Heart right ventricle (tissue), 16 donors: ENCODE measurements around the gene MUC22. TPM values are rescaled to one million over a fixed set of nuclear protein-coding genes. Genes with fewer than 3 reads are reported as not detected.
A peak's percentile ranks its signal among the peaks of the same experiment; 100 is the strongest.
"Not testable (repeated sequence)": the region's sequence is repeated elsewhere in the genome, so short reads cannot be mapped to it uniquely, and the experiment has no call there.

Experiments used
- ATAC-seq, 8 donors: fragments of 200-7000 bp; cut with Tn5 transposase; one replicate each; pipeline ENCODE4 v1.9.1; 2020; ENCODE audit warnings: mild to moderate bottlenecking in 8 of 8, moderate library complexity in 8 of 8, moderate number of reproducible peaks in 1 of 8
- DNase-seq, 2 donors: peaks; one replicate each; pipeline ENCODE4 v3.0.0-alpha.2; 2020
- H3K27ac ChIP-seq, 10 donors: fragments of 200-600 bp; sonication (generic) in 2 of 10; one replicate each; pipeline versions ENCODE4 v1.5.0 to v1.8.0; 2020 to 2022; ENCODE audit warnings: mild to moderate bottlenecking in 3 of 10
- H3K27me3 ChIP-seq, 7 donors: fragments of 200-600 bp; one replicate each; pipeline ENCODE4 v1.8.0; 2021 to 2022; ENCODE audit warnings: mild to moderate bottlenecking in 2 of 7
- H3K36me3 ChIP-seq, 9 donors: fragments of 200-600 bp; sonication (generic) in 1 of 9; one replicate each; pipeline versions ENCODE4 v1.5.0 to v1.8.0; 2020 to 2022; ENCODE audit warnings: mild to moderate bottlenecking in 2 of 9
- H3K4me1 ChIP-seq, 9 donors: fragments of 200-600 bp; sonication (generic) in 1 of 9; one replicate each; pipeline versions ENCODE4 v1.5.0 to v1.8.0; 2020 to 2022; ENCODE audit warnings: mild to moderate bottlenecking in 4 of 9
- H3K4me3 ChIP-seq, 10 donors: fragments of 200-600 bp; sonication (generic) in 2 of 10; one replicate each; pipeline versions ENCODE4 v1.5.0 to v1.8.0; 2020 to 2022; ENCODE audit warnings: mild to moderate bottlenecking in 7 of 10, moderate library complexity in 2 of 10
- H3K9me3 ChIP-seq, 11 donors: fragments of 200-600 bp in 10 of 11; sonication (generic) in 2 of 11; one replicate each; pipeline versions ENCODE4 v1.5.0 to v1.8.0; 2013 to 2022; ENCODE audit warnings: mild to moderate bottlenecking in 2 of 11, control low read depth in 1 of 11, moderate library complexity in 1 of 11
- WGBS, 2 donors: extraction: QIAGEN DNeasy Blood & Tissue Kit; methylation state at CpG; one replicate each; pipeline ENCODE4 v1.1.7; 2013; ENCODE audit warnings: inconsistent platforms in 1 of 2; 5-methylcytosine and 5-hydroxymethylcytosine counted together
- intact Hi-C, 10 donors: fragments of 100-400 bp; cut with DNase I; formaldehyde crosslinking; loops; one replicate each; pipeline versions ENCODE4 v1.11.1 to v1.14.2; 2022
- polyA plus RNA-seq, 2 donors: library from polyadenylated mRNA; stranded (reverse); fragments of 200-250 nt; gene quantifications; one replicate each; pipeline ENCODE4 v1.2.3, GENCODE V29; 2013
- total RNA-seq, 10 donors: library from RNA; stranded (reverse); fragmentation: NEBNext Ultra II Directional in 3 of 10; extraction: Animal tissue kit (Norgen Biotek cat#: 25700) in 3 of 10; gene quantifications; one replicate each; pipeline versions ENCODE4 v1.2.1 to v1.2.4, GENCODE V29; 2021 to 2023
- TF ChIP-seq, protein P1 (sequence below), 9 donors: fragments of 200-600 bp; sonication (generic) in 2 of 9; IDR thresholded peaks; one replicate each; pipeline versions ENCODE4 v1.5.0 to v1.8.0; 2021 to 2022; ENCODE audit warnings: antibody characterized with exemption in 9 of 9, mild to moderate bottlenecking in 5 of 9, moderate library complexity in 1 of 9
- donor health status: Arrhythmogenic right ventricular cardiomyopathy.
- donor health status: ischemic (EF 13 %, LVEDD 7.1; RV severe dilation, severe dysfunction).
- donor health status: healthy with polysubstance abuse.
- donor health status: DM: no; HTN: yes; CAD: no.
- donor health status: DM: no; HTN: no; CAD: no.
- donor health status: ischemic (EF 25% LVEDD 6.9; RV normal size, moderate dysfunction).
- donor health status: ischemic (EF 25% LVEDD 5.7; RV mildly dilated, moderate dysfunction).
- donor health status: healthy.
- donor health status: DM: yes; HTN: yes; CAD: no.
- donor health status: Ischemic cardiomyopathy.
- donor health status: ischemic (EF 35%, LVEDD 5.7; RV mildly dilated, moderate dysfunction).
- donor health status: nonischemic (EF 11% LVEDD 7.7; RV severe dilation, severe dysfunction).
- donor health status: DM: yes; HTN: yes; CAD: no.
- donor health status: PGD.
- donor health status: ischemic (EF 29% LVEDD 5.4; RV normal size, mild dysfunction).
- donor health status: nonischemic (EF 23%, LVEDD 6.1; RV moderate dilation, normal function).

The MUC22 gene
- total and polyA plus RNA-seq, 12 donors: under 0.01 to 0.64 (median 0.24) TPM

DNA sequence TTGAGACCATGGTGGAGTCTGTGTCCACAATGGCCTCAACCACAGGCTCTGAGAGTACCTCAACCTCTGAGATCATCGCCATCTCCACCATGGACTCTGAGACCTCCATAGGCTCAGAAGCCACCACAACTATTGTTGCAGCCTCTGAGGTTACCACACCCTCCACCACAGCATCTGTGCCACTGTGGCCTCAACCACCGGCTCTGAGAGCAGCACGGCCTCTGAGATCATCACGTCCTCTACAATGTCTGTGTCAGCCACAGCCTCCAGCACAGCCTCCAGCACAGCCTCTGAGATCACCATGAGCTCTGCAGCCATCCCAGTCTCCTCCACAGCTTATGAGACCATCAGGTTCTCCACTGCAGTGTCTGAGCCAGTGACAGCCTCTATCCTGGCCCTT, 46.2 kb upstream of the MUC22 start:
- DNase-seq (no peak), ATAC-seq (no peak)
- no peak overlapping the region for H3K27ac ChIP-seq
- H3K27me3 ChIP-seq: peaks cover 0 to 24% (median under 1%) of the 10 kb centered on the region in 7 donors
- intact Hi-C loops: no loop called here
- H3K4me1 ChIP-seq: peaks cover 0 to 4% (median 0%) of the 10 kb centered on the region in 9 donors
- no peaks in the 10 kb centered on the region for H3K9me3 ChIP-seq
- TF ChIP-seq, protein P1, sequence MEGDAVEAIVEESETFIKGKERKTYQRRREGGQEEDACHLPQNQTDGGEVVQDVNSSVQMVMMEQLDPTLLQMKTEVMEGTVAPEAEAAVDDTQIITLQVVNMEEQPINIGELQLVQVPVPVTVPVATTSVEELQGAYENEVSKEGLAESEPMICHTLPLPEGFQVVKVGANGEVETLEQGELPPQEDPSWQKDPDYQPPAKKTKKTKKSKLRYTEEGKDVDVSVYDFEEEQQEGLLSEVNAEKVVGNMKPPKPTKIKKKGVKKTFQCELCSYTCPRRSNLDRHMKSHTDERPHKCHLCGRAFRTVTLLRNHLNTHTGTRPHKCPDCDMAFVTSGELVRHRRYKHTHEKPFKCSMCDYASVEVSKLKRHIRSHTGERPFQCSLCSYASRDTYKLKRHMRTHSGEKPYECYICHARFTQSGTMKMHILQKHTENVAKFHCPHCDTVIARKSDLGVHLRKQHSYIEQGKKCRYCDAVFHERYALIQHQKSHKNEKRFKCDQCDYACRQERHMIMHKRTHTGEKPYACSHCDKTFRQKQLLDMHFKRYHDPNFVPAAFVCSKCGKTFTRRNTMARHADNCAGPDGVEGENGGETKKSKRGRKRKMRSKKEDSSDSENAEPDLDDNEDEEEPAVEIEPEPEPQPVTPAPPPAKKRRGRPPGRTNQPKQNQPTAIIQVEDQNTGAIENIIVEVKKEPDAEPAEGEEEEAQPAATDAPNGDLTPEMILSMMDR (IDR thresholded peaks at IDR 0.05): no peak
- no peak overlapping the region for H3K4me3 ChIP-seq
- H3K36me3 ChIP-seq: no peaks in the 10 kb centered on the region
- WGBS, 2 donors: 79 to 88% methylated on average over 4 of the region's 4 CpGs

DNA sequence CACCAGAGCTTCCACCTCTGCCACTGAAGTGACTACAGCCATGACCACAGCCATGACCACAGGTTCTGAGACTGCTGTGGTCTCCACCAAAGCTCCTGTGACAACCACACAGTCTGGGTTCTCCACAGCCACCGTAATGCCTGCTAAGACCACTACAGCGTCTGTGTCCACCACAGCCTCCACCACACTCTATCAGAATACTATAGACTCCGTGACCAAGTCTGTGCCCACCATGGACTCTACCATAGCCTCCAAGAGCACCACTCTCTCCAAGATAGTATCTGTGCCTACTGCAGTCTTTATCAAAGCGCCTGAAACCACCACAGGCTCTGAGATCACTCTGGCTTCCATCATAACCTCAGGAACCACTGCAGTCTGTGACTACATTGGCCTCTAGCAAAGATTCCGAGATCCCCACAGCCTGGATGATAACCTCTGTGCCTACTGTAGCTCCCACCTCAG, 45.1 kb upstream of the MUC22 start:
- 74 to 85% methylated on average over 5 of the region's 5 CpGs for WGBS, 2 donors

DNA sequence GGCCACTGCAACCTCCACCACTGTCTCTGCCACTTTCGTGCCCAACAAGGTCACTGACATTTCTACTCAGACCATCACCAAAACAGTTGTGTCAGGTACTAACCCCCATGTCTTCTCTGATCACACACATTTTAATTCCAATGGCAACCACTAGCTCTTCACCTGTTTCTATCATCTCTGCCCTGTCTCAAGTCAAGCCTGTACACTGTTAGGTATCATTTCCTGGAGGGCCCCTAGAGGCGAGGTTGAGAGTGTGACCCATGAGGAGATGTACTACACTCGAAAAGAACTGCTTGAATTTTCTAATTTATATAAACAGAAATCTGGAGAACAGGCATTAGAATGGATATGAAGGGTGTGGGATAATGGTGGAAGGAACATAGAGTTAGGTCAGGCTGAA, 44.1 kb upstream of the MUC22 start:
- intact Hi-C loops: no loop called here
- H3K9me3 ChIP-seq: no peaks in the 10 kb centered on the region
- no peaks in the 10 kb centered on the region for H3K36me3 ChIP-seq
- TF ChIP-seq, protein P1 (IDR thresholded peaks at IDR 0.05): no peak
- H3K4me3 ChIP-seq: no peak overlapping the region
- peaks cover 0 to 4% (median 0%) of the 10 kb centered on the region in 9 donors for H3K4me1 ChIP-seq
- ATAC-seq (no peak), DNase-seq (no peak)
- peaks cover 0 to 11% (median 0%) of the 10 kb centered on the region in 7 donors for H3K27me3 ChIP-seq
- H3K27ac ChIP-seq: no peak overlapping the region
- 61 to 74% methylated on average over 3 of the region's 3 CpGs for WGBS, 2 donors

More for the DNA sequence above, 45.1 kb upstream of the MUC22 start:
- Histone ChIP-seq H3K36me3 (no peaks in the 10 kb centered on the region), H3K4me3 (no peak overlapping the region), H3K4me1 (peaks cover 0 to 4% (median 0%) of the 10 kb centered on the region in 9 donors), H3K9me3 (no peaks in the 10 kb centered on the region), H3K27me3 (peaks cover 0 to 14% (median 0%) of the 10 kb centered on the region in 7 donors), H3K27ac (no peak overlapping the region)
- ATAC-seq: no peak
- DNase-seq: no peak
- intact Hi-C loops: no loop called here
- TF ChIP-seq, protein P1 (IDR thresholded peaks at IDR 0.05): no peak

DNA sequence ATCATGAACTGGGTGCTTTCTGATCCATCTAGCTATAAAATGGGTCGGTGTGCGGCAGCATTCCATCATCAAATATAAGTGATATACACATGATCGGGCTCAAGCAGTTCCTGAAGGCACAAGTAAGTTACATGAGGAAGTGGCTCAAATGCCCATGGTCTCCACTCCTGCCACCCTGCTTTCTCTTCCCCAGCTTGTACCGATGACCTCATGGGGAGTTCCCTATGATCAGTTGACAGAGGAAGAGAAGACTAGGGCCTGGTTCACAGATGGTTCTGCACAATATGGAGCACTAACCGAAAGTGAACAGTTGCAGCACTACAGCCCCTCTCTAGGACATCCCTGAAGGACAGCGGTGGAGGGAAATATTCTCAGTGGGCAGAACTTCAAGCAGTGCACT, 41.1 kb upstream of the MUC22 start:
- DNase-seq: peak in 1 of 2 donors; percentile 12
- WGBS, 2 donors: 93 to 94% methylated on average over 6 of the region's 6 CpGs
- H3K4me1 ChIP-seq, H3K27ac ChIP-seq, H3K27me3 ChIP-seq, H3K9me3 ChIP-seq, ATAC-seq, H3K36me3 ChIP-seq, H3K4me3 ChIP-seq, intact Hi-C loops: not testable (repeated sequence)

DNA sequence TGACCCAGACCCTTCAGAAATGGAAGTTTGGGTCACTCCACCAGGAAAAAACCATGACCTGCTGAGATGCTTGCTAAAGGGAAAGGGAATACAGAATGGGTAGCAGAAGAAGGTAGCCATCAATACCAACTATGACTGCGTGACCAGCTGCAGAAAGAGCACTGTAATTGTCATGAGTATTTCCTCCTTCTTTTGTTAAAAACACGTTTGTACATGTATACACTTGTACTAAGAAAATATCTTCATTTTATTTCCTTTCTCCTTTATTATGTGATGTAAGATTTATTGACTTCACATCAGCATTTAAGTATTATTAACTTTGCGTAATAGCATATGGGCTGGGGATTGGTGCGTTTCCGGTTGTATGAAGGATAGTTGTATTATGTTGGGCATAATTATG, 39.3 kb upstream of the MUC22 start:
- Histone ChIP-seq H3K9me3 (no peaks in the 10 kb centered on the region), H3K27me3 (peaks cover 0 to 6% (median 0%) of the 10 kb centered on the region in 7 donors), H3K4me1 (peaks cover 0 to 4% (median 0%) of the 10 kb centered on the region in 9 donors), H3K27ac (no peak overlapping the region), H3K4me3 (no peak overlapping the region), H3K36me3 (no peaks in the 10 kb centered on the region)
- ATAC-seq (no peak), DNase-seq (no peak)
- TF ChIP-seq, protein P1 (IDR thresholded peaks at IDR 0.05): no peak
- intact Hi-C loops: no loop called here
- 87 to 92% methylated on average over 5 of the region's 5 CpGs for WGBS, 2 donors
